Right kidney (tissue), 1 donor: ENCODE measurements around the gene PDLIM5.
"Not testable (repeated sequence)": the region's sequence is repeated elsewhere in the genome, so short reads cannot be mapped to it uniquely, and the experiment has no call there.

Experiments
- DNase-seq: peaks from one replicate; pipeline ENCODE4 v3.0.0-alpha.2; 2016

Gene PDLIM5

DNA sequence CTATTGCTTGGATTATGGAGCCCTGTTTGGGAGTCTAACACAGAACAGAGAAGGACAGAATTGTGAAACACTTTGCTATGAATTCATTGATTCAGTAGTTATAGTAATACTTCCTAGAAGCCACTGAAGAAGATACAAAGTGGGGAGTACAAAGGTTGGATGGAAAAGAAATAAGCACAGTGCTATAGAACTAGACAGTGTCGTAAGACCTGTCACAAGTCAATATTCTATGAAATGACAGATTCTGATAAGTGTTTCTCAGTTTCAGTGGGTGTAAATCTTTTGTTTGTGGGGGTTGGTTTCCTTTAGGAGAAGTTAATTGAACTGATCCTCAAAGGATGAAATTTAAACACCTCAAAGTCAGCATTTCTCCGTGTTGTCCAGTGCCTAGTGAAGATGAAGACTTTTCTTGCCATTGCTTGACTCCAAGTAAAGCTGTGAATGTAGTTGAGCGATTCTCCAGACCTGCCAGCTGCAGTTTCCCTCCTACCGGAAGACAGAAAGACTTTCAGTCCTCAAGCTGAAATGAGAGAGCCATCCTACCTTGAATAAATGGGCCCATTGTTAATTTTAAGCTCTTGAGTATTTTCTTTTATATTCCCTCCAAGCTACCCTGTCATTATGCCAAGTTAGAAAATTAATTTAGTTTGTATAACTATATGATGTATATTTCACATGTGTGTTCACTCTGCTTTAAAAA lies 7.9 kb downstream of the PDLIM5 start:
- DNase-seq: no peak

DNA sequence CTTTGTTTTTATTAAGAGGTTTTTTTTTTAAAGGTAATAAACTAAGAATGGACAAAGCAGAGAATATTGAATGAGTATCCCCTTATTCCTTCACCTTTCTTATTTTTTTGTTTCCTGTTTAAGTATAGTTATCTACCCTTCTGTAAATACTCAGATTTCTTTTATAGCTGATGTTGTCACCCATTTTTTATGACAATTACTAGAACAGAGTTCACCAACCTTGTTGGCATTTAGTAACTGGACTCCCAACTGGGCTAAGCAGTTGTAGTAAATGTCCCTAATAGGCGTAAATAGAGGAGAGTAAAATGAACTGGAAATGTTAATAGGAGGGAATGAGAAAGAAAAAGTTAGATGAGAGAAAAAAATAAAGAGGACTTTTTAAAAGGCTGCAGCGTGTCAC lies 9.8 kb downstream of the PDLIM5 start:
- no peak for DNase-seq

DNA sequence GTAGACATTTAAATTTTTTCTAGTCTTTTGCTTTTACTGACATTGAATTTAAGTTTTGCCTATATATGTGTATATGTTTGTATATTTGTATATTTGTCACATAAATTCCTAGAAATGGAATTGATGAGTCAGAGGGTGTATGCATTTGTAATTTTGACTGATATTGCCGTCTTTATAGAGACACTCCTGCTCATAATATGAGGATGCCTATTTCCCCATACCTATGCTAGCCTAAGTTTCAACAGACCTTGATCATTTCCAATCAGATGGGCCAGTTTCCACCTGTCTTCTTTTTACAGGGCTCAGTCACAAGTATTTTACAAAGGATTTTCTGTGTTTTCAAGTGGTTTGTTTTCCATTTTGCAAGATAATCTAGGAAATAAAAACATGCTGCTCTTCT lies 10.8 kb downstream of the PDLIM5 start:
- no peak for DNase-seq

DNA sequence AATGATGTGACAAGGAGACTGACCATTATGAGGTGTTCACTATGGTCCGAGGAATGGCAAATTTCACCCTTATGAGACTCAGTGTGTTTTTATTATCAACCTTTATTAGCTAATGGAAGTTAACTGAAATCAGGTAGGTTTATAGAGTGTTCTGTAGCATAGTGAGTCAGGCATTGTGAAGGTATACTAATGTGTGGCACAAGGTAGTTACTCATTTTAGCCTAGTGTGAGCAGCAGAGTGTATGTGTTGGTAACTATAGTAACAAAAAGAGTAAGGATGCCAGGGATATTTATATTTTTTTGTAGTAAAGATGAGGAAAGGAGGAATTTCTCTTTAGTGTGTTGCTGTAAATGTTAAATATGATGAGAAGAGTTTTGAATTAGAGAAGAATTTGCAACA lies 12.0 kb downstream of the PDLIM5 start:
- DNase-seq: no peak

DNA sequence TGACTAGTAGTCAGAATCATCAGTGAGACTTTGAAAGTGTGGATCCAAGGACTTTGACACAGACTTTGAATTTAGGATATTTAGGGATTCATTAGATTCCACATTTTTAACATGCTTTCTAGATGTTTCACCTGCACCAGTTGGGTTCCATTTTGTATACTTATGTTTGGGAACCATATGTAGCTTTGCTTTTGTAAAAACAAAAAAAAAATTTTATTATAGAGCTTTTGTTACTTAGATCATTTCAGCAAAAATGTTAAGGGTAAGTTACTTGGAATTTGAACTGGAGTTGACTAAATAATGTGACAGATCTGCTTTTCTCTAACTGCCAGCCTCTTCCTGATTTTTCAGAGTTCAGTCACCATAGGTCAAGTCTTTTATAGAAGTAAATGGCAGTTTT lies 14.6 kb downstream of the PDLIM5 start:
- no peak for DNase-seq

DNA sequence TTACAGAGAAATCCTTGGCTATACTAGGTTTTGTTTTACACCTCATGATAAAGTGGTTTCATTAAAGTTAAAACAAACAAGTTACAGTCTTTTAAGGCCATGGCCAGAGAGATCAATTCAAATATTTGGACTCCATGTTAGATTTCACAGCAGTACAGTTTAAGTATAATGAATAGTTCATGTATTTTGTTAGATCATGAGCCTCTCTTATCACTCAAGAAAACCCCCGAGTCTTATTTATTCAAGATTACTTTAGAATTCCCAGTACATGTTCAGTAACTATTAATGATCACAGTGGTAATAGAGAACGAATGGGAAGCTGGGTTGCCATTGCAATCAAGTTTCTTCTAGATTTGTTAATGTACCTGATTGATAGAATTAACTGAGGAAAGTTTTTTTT lies 15.2 kb downstream of the PDLIM5 start:
- DNase-seq: no peak

DNA sequence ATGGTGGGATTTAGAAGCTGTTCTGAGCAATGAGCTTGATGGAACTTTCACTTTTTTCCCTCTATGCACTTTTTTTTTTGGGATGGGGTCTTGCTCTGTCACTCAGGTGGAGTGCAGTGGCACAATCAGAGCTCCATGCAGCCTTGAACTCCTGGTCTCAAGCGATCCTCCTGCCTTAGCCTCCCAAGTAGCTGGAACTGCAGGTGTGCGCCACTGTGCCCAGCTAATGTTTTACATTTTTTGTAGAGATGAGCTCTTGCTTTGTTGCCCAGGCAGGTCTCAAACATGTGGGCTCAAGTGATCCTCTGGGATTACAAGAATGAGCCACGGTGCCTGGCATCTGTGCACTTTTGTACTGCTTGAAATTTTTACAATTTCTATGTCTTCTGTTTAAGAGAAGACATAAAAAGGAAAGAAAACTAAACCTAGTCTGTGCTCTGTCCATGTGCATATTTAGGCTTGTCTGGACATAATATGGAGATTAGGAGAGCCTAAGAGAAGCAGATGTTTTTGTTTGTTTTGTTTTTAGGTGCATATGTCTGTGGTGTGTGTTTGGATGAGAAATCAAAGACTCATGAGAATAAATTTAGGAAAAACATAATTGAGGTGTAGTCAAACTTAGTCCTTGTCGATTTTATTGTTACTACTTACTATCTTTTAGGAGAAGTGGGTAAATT lies 16.5 kb downstream of the PDLIM5 start:
- no peak for DNase-seq

DNA sequence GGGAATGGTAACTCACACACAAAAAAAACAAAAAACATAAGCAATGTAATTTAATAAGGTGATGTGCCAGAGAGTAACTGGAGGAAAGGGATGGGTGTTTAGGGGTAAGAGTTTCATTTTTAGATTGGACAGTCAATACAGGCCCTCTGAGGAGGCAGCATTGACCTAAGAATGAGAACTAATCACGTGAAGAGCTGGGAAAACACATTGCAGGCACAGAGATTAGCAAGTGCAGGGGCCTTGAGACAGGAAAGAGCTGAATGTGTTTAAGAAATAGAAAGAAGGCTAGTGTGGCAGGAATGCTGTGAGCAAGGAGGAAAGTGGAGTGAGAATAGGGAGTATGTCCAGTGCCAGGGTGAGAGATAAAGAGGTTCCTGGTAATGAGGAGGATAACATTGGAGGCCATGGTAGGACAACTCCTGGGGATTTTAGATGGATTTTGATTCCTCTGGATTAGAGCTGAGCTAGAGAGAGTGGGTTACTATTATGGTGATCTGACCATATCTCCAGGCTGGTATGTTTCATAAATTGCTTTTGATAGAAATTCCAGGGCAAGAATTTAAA lies 17.6 kb downstream of the PDLIM5 start:
- no peak for DNase-seq

DNA sequence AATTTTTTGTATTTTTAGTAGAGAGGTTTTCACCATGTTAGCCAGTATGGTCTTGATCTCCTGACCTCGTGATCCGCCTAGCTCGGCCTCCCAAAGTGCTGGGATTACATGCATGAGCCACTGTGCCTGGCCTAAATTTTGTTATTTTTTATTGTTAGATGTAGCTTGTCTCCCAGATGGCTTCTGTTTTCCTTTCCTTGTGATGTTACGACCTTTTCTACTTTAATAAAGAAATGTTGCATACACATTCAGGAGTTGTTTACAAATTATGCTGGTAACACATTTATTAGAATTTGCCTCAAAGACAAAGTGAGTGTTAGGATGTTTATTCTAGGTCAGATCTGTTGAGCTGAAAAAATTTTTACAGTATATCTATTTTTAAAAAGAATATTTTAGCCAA lies 18.4 kb downstream of the PDLIM5 start:
- DNase-seq: no peak

DNA sequence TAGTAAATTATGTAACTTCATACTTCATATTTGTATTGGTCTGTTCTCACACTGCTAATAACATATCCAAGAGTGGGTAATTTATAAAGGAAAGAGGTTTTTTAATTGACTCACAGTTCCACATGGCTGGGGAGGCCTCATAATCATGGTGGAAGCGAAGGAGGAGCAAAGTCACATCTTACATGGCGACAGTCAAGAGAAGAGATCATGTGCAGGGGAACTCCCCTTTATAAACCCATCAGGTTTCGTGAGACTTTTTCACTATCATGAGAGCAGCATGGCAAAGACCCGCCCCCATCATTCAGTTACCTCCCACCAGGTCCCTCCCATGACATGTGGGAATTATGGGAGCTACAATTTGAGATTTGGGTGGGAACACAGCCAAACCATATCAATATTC lies 19.0 kb downstream of the PDLIM5 start:
- not testable (repeated sequence) for DNase-seq

DNA sequence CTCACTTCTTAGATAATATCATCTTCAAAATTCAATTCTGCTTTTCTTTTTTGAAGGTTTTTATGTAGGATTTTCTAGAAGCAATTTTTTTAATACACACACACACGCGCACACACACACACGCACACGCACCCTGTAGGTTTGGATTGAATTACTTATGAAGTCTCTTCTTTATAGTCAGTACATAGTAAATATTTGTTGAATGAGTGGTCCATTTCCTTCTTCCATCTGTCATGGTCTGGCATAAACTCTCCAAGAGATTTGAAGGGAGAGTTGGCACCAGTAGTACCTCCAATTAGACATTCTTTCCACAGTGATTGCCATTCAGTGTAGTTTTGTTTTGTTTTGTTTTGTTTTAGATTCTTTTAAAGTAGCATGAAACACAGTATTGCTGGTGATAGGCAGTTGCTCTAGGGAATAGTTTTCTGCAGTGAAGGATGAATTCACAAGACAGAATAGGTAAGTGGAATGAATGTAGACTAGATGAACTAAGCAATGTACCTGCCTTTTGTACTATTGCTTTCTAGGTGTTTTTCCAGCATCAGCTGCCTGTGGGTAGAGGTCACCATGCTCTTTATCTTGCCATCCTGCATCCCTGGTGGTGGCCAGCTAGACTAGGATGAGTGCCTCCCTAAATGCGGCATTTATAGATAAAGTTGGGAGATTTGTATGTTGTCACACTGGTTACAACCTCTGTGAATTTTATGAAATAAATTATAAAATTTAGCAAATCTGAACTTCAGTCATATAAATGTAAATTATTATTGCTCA lies 20.5 kb downstream of the PDLIM5 start:
- DNase-seq: no peak

DNA sequence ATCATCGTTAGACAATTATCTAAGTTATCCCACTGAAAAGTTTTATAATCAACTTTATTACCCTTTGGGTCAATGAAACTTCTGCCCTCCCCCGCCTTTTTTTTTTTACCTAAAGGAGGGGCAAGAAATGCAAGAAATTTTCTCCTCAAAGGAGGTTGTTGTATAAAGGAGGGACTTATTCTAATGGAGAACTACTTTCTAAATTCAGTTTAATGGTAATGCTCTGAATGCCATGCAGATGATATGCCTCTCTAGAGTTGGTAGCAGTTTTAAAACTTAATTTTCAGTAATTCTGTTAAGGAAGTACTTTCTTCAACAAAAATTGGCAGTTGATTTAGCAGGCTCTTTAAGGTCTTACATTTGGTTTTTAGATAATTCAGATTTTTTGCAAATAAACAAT lies 23.3 kb downstream of the PDLIM5 start:
- DNase-seq: no peak

DNA sequence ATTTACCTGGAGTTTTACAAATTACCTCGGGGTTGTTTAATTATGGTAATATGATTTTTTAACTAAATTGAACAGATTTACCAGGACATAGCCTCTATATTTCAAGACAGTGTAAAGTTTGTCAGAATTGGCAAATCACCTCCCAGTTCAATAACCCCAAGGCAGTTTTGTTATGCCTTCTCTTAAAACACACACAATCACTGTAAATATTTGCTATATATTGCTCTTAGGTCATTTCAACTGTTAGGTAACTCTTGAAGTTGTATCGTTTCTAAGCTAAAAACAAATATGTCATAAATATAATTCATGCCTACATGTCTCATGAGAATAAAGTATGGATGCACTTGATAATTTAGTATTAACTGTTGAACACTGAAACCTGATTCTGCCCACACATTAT lies 24.1 kb downstream of the PDLIM5 start:
- no peak for DNase-seq

DNA sequence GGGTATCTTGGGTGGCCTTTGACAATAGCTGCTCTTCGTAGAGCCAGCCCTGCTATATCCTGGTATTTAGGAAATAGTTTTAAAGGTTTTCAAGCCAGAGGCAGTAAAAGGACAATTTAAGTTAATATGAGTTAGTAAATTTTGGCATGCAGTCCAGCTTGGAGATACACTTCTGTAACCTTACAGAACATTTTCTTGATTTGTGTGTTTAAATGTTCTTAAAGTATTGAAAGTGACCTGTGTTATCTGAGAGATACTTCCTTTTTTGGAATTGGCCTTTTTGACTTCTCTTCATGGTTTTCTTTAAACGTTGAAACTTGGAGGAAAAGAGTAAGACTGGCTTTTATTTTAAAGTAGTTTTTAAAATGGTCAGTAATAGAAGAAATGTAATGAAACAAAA lies 25.5 kb downstream of the PDLIM5 start:
- no peak for DNase-seq

DNA sequence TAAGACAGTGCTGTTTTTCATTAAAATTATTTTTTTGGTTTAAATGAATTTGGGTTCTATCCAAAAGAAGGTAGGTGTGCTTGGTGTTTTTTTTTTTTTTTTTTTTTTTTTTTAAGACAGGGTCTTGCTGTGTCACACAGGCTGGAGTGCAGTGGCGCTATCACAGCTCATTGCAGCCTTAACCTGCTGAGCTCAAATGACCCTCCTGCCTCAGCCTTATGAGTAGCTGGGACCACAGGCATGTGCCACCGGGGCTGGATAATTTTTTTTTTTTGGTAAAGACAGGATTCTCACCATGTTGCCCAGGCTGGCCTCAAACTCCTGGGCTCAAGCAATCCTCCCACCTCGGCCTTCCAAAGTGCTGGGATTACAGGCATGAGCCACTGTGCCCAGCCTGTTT lies 27.1 kb downstream of the PDLIM5 start:
- not testable (repeated sequence) for DNase-seq

DNA sequence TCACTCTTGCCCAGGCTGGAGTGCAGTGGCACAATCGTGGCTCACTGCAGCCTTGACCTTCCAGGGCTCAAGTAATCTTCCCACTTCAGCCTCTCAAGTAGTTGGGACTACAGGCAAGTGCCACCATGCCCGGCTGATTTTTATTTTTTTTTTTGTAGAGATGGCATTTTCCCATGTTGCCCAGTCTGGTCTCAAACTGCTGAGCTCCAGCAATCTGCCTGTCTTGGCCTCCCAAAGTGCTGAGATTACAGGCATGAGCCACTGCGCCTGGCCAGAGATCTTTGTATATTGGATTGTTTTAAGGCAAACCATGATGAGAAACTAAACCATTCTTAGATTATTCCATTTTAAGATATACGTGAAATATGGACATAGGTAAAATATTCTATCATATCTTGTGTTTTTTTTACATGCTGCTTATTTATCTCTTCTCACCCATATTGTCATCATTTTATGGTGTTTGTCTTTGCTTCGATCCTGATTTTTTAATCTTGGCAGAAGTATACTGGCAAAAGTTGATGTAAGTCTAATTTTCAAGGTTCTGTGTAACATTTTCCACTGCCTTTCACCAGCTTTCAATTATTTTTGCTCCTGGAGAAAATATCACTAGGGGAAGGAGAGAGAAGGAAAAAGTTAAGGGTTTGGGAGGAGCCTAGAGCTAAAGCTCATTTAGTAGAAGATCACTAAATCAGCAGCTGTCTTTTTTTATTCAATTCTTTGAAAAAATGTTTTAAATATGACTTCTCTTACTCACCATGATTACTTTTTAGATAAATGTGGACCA lies 27.8 kb downstream of the PDLIM5 start:
- DNase-seq: no peak

DNA sequence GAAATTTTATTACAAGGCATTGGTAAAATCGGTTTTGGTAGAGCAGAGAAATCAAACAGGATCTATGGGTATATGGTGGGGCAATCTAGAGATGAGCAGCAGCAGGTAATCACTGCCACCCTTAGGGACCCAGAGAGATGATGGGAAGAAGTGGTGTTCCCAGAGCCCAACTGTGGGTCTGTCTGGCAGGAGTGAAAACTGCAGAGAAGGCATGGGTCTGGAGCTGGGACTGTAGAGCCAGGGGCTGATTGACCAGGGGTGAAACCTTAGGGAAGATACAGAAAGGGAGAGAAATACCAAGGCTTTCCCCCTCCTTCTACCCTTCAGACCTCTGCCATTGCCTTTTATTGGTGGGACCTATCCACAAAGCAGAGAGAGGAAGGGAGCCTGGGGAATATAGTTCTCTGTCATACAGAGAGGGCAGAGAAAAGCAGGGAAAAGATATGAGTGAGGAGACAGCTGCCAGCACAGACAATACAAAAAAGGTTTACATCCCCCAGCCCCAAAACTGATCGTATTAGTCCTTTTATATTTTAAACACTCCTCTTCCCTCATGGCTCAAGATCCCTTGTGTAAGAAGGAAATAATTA lies 28.7 kb downstream of the PDLIM5 start:
- DNase-seq: no peak

DNA sequence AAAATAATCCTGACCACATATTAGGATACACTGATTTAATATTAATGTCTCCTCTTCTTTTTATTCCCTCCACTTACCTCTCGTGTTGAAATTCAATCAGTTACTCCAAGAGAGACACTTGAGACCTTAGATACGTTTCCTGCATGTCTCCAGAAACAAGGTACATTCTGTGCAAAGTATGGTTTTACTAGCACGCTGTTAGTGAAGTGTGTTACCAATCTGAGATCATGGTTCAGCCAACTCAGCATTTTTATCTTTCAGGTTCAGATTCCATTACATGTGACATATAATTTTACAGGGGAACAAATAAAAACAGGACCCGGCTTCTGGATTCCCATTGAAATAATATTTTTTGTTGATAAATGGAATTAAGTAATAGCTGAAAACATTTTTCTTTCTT lies 32.2 kb downstream of the PDLIM5 start:
- no peak for DNase-seq

DNA sequence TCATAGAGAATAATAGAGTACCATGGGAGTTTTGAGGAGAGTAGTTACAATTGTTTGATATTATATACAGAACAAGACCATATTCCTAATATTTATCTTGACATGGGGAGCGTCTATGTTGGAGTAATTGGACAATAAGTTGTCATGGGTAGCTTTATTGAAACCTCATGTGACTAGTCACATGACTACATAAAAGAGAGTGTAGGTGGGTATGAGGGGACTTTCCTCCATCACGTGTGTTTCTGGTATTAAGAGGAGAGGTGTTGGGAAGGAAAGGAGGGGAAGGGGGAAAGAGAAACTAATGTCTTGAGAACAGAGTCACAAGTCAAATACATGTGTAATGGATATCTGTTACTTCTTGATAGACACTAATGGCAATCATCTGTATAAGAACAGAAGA lies 33.1 kb downstream of the PDLIM5 start:
- no peak for DNase-seq

DNA sequence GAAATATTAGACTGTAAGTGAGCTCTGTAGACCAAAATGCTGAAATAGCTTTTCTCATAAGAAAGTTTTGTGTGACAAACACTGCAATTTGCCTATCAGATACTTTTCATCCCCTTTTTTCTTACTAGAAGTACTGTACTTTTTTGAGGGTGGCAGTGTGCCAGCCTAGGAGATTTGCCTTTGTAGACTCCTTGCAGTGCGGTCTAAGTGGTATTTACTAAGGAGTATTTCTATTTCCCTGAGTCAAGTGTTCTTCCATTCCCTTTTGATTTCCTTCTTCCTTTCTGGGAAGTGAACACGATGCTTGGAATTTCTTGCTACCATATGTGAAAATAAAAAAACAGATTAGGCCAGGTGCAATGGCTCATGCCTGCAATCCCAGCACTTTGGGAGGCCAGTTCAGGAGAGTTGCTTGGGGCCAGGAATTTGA lies 34.6 kb downstream of the PDLIM5 start:
- DNase-seq: no peak

DNA sequence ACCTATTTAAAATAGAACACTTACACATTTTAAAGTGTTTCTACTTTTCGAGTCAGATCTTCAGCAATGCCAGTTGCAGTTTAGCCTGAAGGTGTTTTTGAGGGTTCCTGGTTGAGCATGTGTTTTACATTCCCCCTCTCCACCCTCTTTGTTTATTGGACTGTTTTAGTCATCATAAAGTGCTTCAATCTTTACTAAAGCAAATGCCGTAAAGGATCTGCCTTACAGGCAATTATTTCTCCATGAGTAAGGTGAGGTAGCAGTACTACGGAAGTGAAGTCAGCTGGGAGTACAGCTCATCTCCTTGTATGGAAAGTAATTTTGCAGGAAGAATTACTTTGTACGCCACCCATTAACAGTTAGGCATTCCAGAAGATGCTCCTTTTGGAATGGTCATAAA lies 36.9 kb downstream of the PDLIM5 start:
- no peak for DNase-seq

DNA sequence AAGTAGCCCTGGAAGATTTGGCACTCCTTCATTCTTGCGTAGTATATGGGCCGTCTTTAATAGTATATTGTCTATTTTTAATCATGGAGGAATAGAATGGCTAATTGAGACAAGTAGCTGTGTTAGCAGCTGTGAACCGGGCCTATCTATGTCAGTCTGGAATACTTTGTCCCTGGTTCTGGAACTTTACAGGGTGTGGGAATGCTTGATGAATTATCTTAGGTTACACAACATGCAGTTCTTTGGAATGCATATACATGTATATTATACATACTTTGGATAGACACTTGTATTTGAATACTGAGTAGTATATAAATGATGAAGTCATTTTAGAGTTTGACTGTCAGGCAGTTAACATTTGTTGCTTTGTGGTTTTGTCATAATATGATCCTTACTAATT lies 37.4 kb downstream of the PDLIM5 start:
- no peak for DNase-seq
